ENCODE measurements around the gene CELF5.
"Not testable (repeated sequence)": the region's sequence is repeated elsewhere in the genome, so short reads cannot be mapped to it uniquely, and the experiment has no call there.

The CELF5 gene

GRCh38 chr19:3325451-3325850, 101.0 kb downstream of the CELF5 start:
- H2BK120ac ChIP-seq (ENCODE audit: low read depth, low read length): no peak overlapping the region
- H3K9ac ChIP-seq (ENCODE audit: low read depth, low read length, poor library complexity): no peak overlapping the region
- H3K23ac ChIP-seq (ENCODE audit: low read depth, low read length, poor library complexity): no peak overlapping the region
- DNase-seq (ENCODE audit: low spot score): no peak
- H2BK5ac ChIP-seq (ENCODE audit: low read length): no peak overlapping the region
- no peak overlapping the region for H2BK12ac ChIP-seq (ENCODE audit: low read length)
- no peak overlapping the region for H4K8ac ChIP-seq (ENCODE audit: low read depth, low read length)
- H3K4ac ChIP-seq (ENCODE audit: low read length): no peak overlapping the region
- peaks cover 7% of the 10 kb centered on the region for H3K79me1 ChIP-seq (ENCODE audit: low read depth, low read length)
- no peak overlapping the region for H2AFZ ChIP-seq (ENCODE audit: low read length)
- no peak overlapping the region for H2AK5ac ChIP-seq (ENCODE audit: low read depth, low read length)
- no peak overlapping the region for H3K4me3 ChIP-seq (ENCODE audit: low read length in 2 of 2)
- no peak overlapping the region for H4K91ac ChIP-seq (ENCODE audit: low read depth, low read length, poor library complexity)
- H3K27ac ChIP-seq (replicated peaks; ENCODE audit: low read length): no peak overlapping the region
- H3K9me3 ChIP-seq (replicated peaks in 1 of 2; ENCODE audit: control insufficient read depth in 2 of 2, insufficient read depth in 1 of 2, low read depth in 1 of 2, low read length in 2 of 2): no peaks in the 10 kb centered on the region
- H3K4me2 ChIP-seq (ENCODE audit: insufficient read depth, low read length, poor library complexity, severe bottlenecking): no peak overlapping the region
- H2BK15ac ChIP-seq (ENCODE audit: low read length): no peak overlapping the region
- no CpG with 5 or more reads among the region's 1 CpG for WGBS, 2 donors (ENCODE audit: extremely low coverage in 2 of 2, insufficient read length in 2 of 2, insufficient replicate concordance in 1 of 2)
- H3K27me3 ChIP-seq (ENCODE audit: control insufficient read depth in 3 of 3, insufficient read depth in 3 of 3, low read depth in 1 of 3, low read length in 3 of 3): peaks cover 0 to 16% (median 0%) of the 10 kb centered on the region in 3 experiments
- no peak overlapping the region for H3K14ac ChIP-seq (ENCODE audit: low read length)
- H3K18ac ChIP-seq (ENCODE audit: low read length): no peak overlapping the region
- H3K4me1 ChIP-seq (ENCODE audit: control insufficient read depth in 2 of 2, insufficient read depth in 1 of 2, low read depth in 1 of 2, low read length in 2 of 2): no peaks in the 10 kb centered on the region
- no peaks in the 10 kb centered on the region for H3K36me3 ChIP-seq (replicated peaks in 1 of 2; ENCODE audit: control insufficient read depth in 2 of 2, insufficient read depth in 2 of 2, low read length in 2 of 2)

GRCh38 chr19:3328743-3329142, 104.3 kb downstream of the CELF5 start:
- Histone ChIP-seq H4K91ac (ENCODE audit: low read depth, low read length, poor library complexity) (no peak overlapping the region), H2BK120ac (ENCODE audit: low read depth, low read length) (no peak overlapping the region), H3K27ac (replicated peaks; ENCODE audit: low read length) (no peak overlapping the region), H2BK5ac (ENCODE audit: low read length) (no peak overlapping the region), H3K18ac (ENCODE audit: low read length) (no peak overlapping the region), H2BK12ac (ENCODE audit: low read length) (no peak overlapping the region), H3K79me1 (ENCODE audit: low read depth, low read length) (peaks cover 6% of the 10 kb centered on the region), H3K23ac (ENCODE audit: low read depth, low read length, poor library complexity) (no peak overlapping the region), H3K4me2 (ENCODE audit: insufficient read depth, low read length, poor library complexity, severe bottlenecking) (no peak overlapping the region), H3K9me3 (replicated peaks in 1 of 2; ENCODE audit: control insufficient read depth in 2 of 2, insufficient read depth in 1 of 2, low read depth in 1 of 2, low read length in 2 of 2) (no peaks in the 10 kb centered on the region), H4K8ac (ENCODE audit: low read depth, low read length) (no peak overlapping the region), H2AK5ac (ENCODE audit: low read depth, low read length) (no peak overlapping the region), H2AFZ (ENCODE audit: low read length) (no peak overlapping the region), H3K4me1 (ENCODE audit: control insufficient read depth in 2 of 2, insufficient read depth in 1 of 2, low read depth in 1 of 2, low read length in 2 of 2) (no peaks in the 10 kb centered on the region), H3K36me3 (replicated peaks in 1 of 2; ENCODE audit: control insufficient read depth in 2 of 2, insufficient read depth in 2 of 2, low read length in 2 of 2) (no peaks in the 10 kb centered on the region), H3K9ac (ENCODE audit: low read depth, low read length, poor library complexity) (no peak overlapping the region), H3K4ac (ENCODE audit: low read length) (no peak overlapping the region), H3K27me3 (ENCODE audit: control insufficient read depth in 3 of 3, insufficient read depth in 3 of 3, low read depth in 1 of 3, low read length in 3 of 3) (peaks cover 0 to 27% (median 0%) of the 10 kb centered on the region in 3 experiments), H2BK15ac (ENCODE audit: low read length) (no peak overlapping the region), H3K4me3 (ENCODE audit: low read length in 2 of 2) (no peak overlapping the region), H3K14ac (ENCODE audit: low read length) (no peak overlapping the region)
- no peak for DNase-seq (ENCODE audit: low spot score)
- WGBS, 2 donors (ENCODE audit: extremely low coverage in 2 of 2, insufficient read length in 2 of 2, insufficient replicate concordance in 1 of 2): no CpG with 5 or more reads among the region's 3 CpGs

GRCh38 chr19:3330047-3330446, 105.6 kb downstream of the CELF5 start:
- H2AFZ ChIP-seq (ENCODE audit: low read length): no peak overlapping the region
- no peak overlapping the region for H3K4me2 ChIP-seq (ENCODE audit: insufficient read depth, low read length, poor library complexity, severe bottlenecking)
- no peaks in the 10 kb centered on the region for H3K79me1 ChIP-seq (ENCODE audit: low read depth, low read length)
- no CpG with 5 or more reads among the region's 9 CpGs for WGBS, 2 donors (ENCODE audit: extremely low coverage in 2 of 2, insufficient read length in 2 of 2, insufficient replicate concordance in 1 of 2)
- no peak overlapping the region for H2BK15ac ChIP-seq (ENCODE audit: low read length)
- H2BK12ac ChIP-seq (ENCODE audit: low read length): no peak overlapping the region
- no peak overlapping the region for H3K4me3 ChIP-seq (ENCODE audit: low read length in 2 of 2)
- no peak overlapping the region for H3K14ac ChIP-seq (ENCODE audit: low read length)
- no peak overlapping the region for H3K9ac ChIP-seq (ENCODE audit: low read depth, low read length, poor library complexity)
- H3K9me3 ChIP-seq (replicated peaks in 1 of 2; ENCODE audit: control insufficient read depth in 2 of 2, insufficient read depth in 1 of 2, low read depth in 1 of 2, low read length in 2 of 2): no peaks in the 10 kb centered on the region
- H3K4ac ChIP-seq (ENCODE audit: low read length): no peak overlapping the region
- H3K18ac ChIP-seq (ENCODE audit: low read length): no peak overlapping the region
- H4K8ac ChIP-seq (ENCODE audit: low read depth, low read length): no peak overlapping the region
- no peak overlapping the region for H2BK120ac ChIP-seq (ENCODE audit: low read depth, low read length)
- no peak for DNase-seq (ENCODE audit: low spot score)
- H3K4me1 ChIP-seq (ENCODE audit: control insufficient read depth in 2 of 2, insufficient read depth in 1 of 2, low read depth in 1 of 2, low read length in 2 of 2): no peaks in the 10 kb centered on the region
- H3K23ac ChIP-seq (ENCODE audit: low read depth, low read length, poor library complexity): no peak overlapping the region
- H2AK5ac ChIP-seq (ENCODE audit: low read depth, low read length): no peak overlapping the region
- H4K91ac ChIP-seq (ENCODE audit: low read depth, low read length, poor library complexity): no peak overlapping the region
- H3K27me3 ChIP-seq (ENCODE audit: control insufficient read depth in 3 of 3, insufficient read depth in 3 of 3, low read depth in 1 of 3, low read length in 3 of 3): peaks cover 0 to 27% (median 0%) of the 10 kb centered on the region in 3 experiments
- no peaks in the 10 kb centered on the region for H3K36me3 ChIP-seq (replicated peaks in 1 of 2; ENCODE audit: control insufficient read depth in 2 of 2, insufficient read depth in 2 of 2, low read length in 2 of 2)
- H2BK5ac ChIP-seq (ENCODE audit: low read length): no peak overlapping the region
- no peak overlapping the region for H3K27ac ChIP-seq (replicated peaks; ENCODE audit: low read length)

- not testable (repeated sequence) for H3K4ac ChIP-seq (ENCODE audit: low read length); H3K4me3 ChIP-seq (ENCODE audit: low read length in 2 of 2); H3K14ac ChIP-seq (ENCODE audit: low read length); H2AFZ ChIP-seq (ENCODE audit: low read length); H3K4me1 ChIP-seq (ENCODE audit: control insufficient read depth in 2 of 2, insufficient read depth in 1 of 2, low read depth in 1 of 2, low read length in 2 of 2); H3K4me2 ChIP-seq (ENCODE audit: insufficient read depth, low read length, poor library complexity, severe bottlenecking); H2BK5ac ChIP-seq (ENCODE audit: low read length); H3K27ac ChIP-seq (replicated peaks; ENCODE audit: low read length); H3K79me1 ChIP-seq (ENCODE audit: low read depth, low read length); H4K91ac ChIP-seq (ENCODE audit: low read depth, low read length, poor library complexity); H2AK5ac ChIP-seq (ENCODE audit: low read depth, low read length); H4K8ac ChIP-seq (ENCODE audit: low read depth, low read length); H2BK120ac ChIP-seq (ENCODE audit: low read depth, low read length); H3K36me3 ChIP-seq (replicated peaks in 1 of 2; ENCODE audit: control insufficient read depth in 2 of 2, insufficient read depth in 2 of 2, low read length in 2 of 2); H3K23ac ChIP-seq (ENCODE audit: low read depth, low read length, poor library complexity); H3K18ac ChIP-seq (ENCODE audit: low read length); H2BK12ac ChIP-seq (ENCODE audit: low read length); H3K9ac ChIP-seq (ENCODE audit: low read depth, low read length, poor library complexity); H3K9me3 ChIP-seq (replicated peaks in 1 of 2; ENCODE audit: control insufficient read depth in 2 of 2, insufficient read depth in 1 of 2, low read depth in 1 of 2, low read length in 2 of 2); DNase-seq (ENCODE audit: low spot score); H2BK15ac ChIP-seq (ENCODE audit: low read length)
- H3K27me3 ChIP-seq (ENCODE audit: control insufficient read depth in 3 of 3, insufficient read depth in 3 of 3, low read depth in 1 of 3, low read length in 3 of 3): peaks cover 0 to 47% (median 0%) of the 10 kb centered on the region in 3 experiments
- WGBS, 2 donors (ENCODE audit: extremely low coverage in 2 of 2, insufficient read length in 2 of 2, insufficient replicate concordance in 1 of 2): no CpG with 5 or more reads among the region's 1 CpG
Observed at GRCh38 chr19:3332232-3332631, 107.8 kb downstream of the CELF5 start.
